Neural cell (in vitro differentiated cells): ENCODE results near the gene SEMA3F. TPM values are rescaled to one million over a fixed set of nuclear protein-coding genes. Genes with fewer than 3 reads are reported as not detected.
A peak's percentile ranks its signal among the peaks of the same experiment; 100 is the strongest.

Experiments
- H2AFZ ChIP-seq: fragments of 200-600, 300-800 bp; sonication (generic), shearing (Covaris generic); 2 replicates; pipeline ENCODE4 v1.6.0; 2014; ENCODE audit warnings: low read depth, mild to moderate bottlenecking, antibody characterized with exemption, low read length, moderate library complexity
- H3F3A ChIP-seq: fragments of 200-600 bp; shearing (Covaris generic); 2 replicates; pipeline ENCODE4 v1.6.1; 2016; ENCODE audit warnings: mild to moderate bottlenecking, moderate library complexity, mixed read lengths, antibody characterized with exemption, low read length; ENCODE audit not compliant: insufficient read depth, poor library complexity, severe bottlenecking
- H3K27ac ChIP-seq: fragments of 200-600, 300-800 bp; sonication (generic), shearing (Covaris generic); 2 replicates; pipeline ENCODE4 v1.5.1; 2014; ENCODE audit warnings: mild to moderate bottlenecking, low read length, moderate library complexity
- H3K27me3 ChIP-seq: fragments of 300-800, 200-600 bp; sonication (generic), shearing (Covaris generic); 2 replicates; pipeline ENCODE4 v1.6.0; 2014; ENCODE audit warnings: mild to moderate bottlenecking, low read depth, low read length, moderate library complexity; ENCODE audit not compliant: insufficient read depth
- H3K36me3 ChIP-seq: fragments of 300-800, 200-600 bp; sonication (generic), shearing (Covaris generic); 2 replicates; pipeline ENCODE4 v1.5.1; 2014; ENCODE audit warnings: mild to moderate bottlenecking, antibody characterized with exemption, low read length, moderate library complexity; ENCODE audit not compliant: insufficient read depth
- H3K4me2 ChIP-seq: fragments of 300-800, 200-600 bp; sonication (generic), shearing (Covaris generic); 2 replicates; pipeline ENCODE4 v1.6.0; 2014; ENCODE audit warnings: mild to moderate bottlenecking, low read length
- H3K4me3 ChIP-seq: fragments of 300-800, 200-600 bp; sonication (generic), shearing (Covaris generic); 2 replicates; pipeline ENCODE4 v1.5.1; 2014; ENCODE audit warnings: mild to moderate bottlenecking, low read length, moderate library complexity
- H3K79me2 ChIP-seq: fragments of 200-600 bp; shearing (Covaris generic); replicated peaks from 2 replicates; pipeline ENCODE4 v1.6.0; 2014; ENCODE audit warnings: mild to moderate bottlenecking, low read length, moderate library complexity; ENCODE audit not compliant: insufficient read depth
- H3K9ac ChIP-seq: fragments of 300-800, 200-600 bp; sonication (generic), shearing (Covaris generic); 2 replicates; pipeline ENCODE4 v1.6.1; 2016; ENCODE audit warnings: mild to moderate bottlenecking, low read length, mixed read lengths
- H3K9me2 ChIP-seq: fragments of 200-600 bp; shearing (Covaris generic); 2 replicates; pipeline ENCODE4 v1.6.1; 2016; ENCODE audit warnings: mild to moderate bottlenecking, low read length, mixed read lengths; ENCODE audit not compliant: insufficient read depth
- H3K9me3 ChIP-seq: fragments of 200-600, 300-800 bp; sonication (generic), shearing (Covaris generic); 2 replicates; pipeline ENCODE4 v1.6.1; 2016; ENCODE audit warnings: mild to moderate bottlenecking, mixed run types, low read length, moderate library complexity, mixed read lengths
- H4K20me1 ChIP-seq: fragments of 200-600 bp; shearing (Covaris generic); 2 replicates; pipeline ENCODE4 v1.6.1; 2016; ENCODE audit warnings: mild to moderate bottlenecking, mixed run types; ENCODE audit not compliant: insufficient read depth
- CTCF ChIP-seq: fragments of 450-650 bp; IDR thresholded peaks from 2 replicates; pipeline ENCODE4 v1.5.1; 2014; ENCODE audit warnings: antibody characterized with exemption, mild to moderate bottlenecking, moderate library complexity; ENCODE audit not compliant: poor library complexity, severe bottlenecking
- EP300 ChIP-seq: fragments of 450-650 bp; conservative IDR thresholded peaks from 2 replicates; pipeline ENCODE4 v1.6.1; 2014; ENCODE audit warnings: antibody characterized with exemption, mild to moderate bottlenecking, moderate library complexity; ENCODE audit not compliant: poor library complexity, severe bottlenecking
- MXI1 ChIP-seq: fragments of 450-650 bp; conservative IDR thresholded peaks from 2 replicates; pipeline ENCODE4 v1.6.1; 2014; ENCODE audit warnings: antibody characterized with exemption, mild to moderate bottlenecking; ENCODE audit not compliant: poor library complexity, severe bottlenecking
- POLR2AphosphoS5 ChIP-seq: IDR thresholded peaks from 2 replicates; pipeline ENCODE4 v1.6.1; 2012
- RAD21 ChIP-seq: fragments of 450-650 bp; conservative IDR thresholded peaks from 2 replicates; pipeline ENCODE4 v1.6.1; 2014; ENCODE audit warnings: antibody characterized with exemption, mild to moderate bottlenecking, moderate library complexity
- REST ChIP-seq: IDR thresholded peaks from 2 replicates; pipeline ENCODE4 v1.6.1; 2012; ENCODE audit warnings: borderline replicate concordance
- SMC3 ChIP-seq: fragments of 450-650 bp; conservative IDR thresholded peaks from 2 replicates; pipeline ENCODE4 v1.6.1; 2014; ENCODE audit warnings: antibody characterized with exemption, mild to moderate bottlenecking, moderate library complexity; ENCODE audit not compliant: poor library complexity
- TAF1 ChIP-seq: IDR thresholded peaks from 2 replicates; pipeline ENCODE4 v1.6.1; 2012; ENCODE audit warnings: low read depth
- polyA plus RNA-seq: library from polyadenylated mRNA; depleted of rRNA; stranded (reverse); fragments of >200 nt; gene quantifications from 2 replicates; pipeline ENCODE4 v1.2.3, GENCODE V29; 2014

The SEMA3F gene
- polyA plus RNA-seq, 1 donor from 2014 or later: 17.0 TPM

GRCh38 chr3:50153782-50154475 lies 1.2 kb upstream of the SEMA3F start:
- H3K4me3 ChIP-seq: peak overlapping the region; percentile 68
- no peaks in the 10 kb centered on the region for H3K9me3 ChIP-seq
- no peak overlapping the region for H2AFZ ChIP-seq
- no peaks in the 10 kb centered on the region for H3F3A ChIP-seq
- no peak overlapping the region for H3K4me2 ChIP-seq
- peaks cover 15% of the 10 kb centered on the region for H3K79me2 ChIP-seq
- H3K27me3 ChIP-seq: no peaks in the 10 kb centered on the region
- no peak for TF ChIP-seq SMC3
- TF ChIP-seq EP300: no peak
- TF ChIP-seq RAD21: no peak
- TF ChIP-seq MXI1: no peak
- no peak for TF ChIP-seq POLR2AphosphoS5
- no peak for TF ChIP-seq TAF1
- TF ChIP-seq CTCF: no peak
- no peaks in the 10 kb centered on the region for H4K20me1 ChIP-seq
- H3K36me3 ChIP-seq: no peaks in the 10 kb centered on the region
- H3K9ac ChIP-seq: peak overlapping the region; percentile 68
- H3K9me2 ChIP-seq: no peaks in the 10 kb centered on the region
- H3K27ac ChIP-seq: no peak overlapping the region

- no peak overlapping the region for H2AFZ ChIP-seq
- H3K27me3 ChIP-seq: no peaks in the 10 kb centered on the region
- peak overlapping the region; percentile 68 for H3K9ac ChIP-seq
- TF ChIP-seq SMC3 (peak; percentile 48), CTCF (peak; percentile 51), EP300 (no peak), MXI1 (no peak), TAF1 (no peak), REST (no peak), RAD21 (peak; percentile 50), POLR2AphosphoS5 (no peak)
- no peaks in the 10 kb centered on the region for H3K36me3 ChIP-seq
- H3K4me2 ChIP-seq: no peak overlapping the region
- peak overlapping the region; percentile 68 for H3K4me3 ChIP-seq
- no peaks in the 10 kb centered on the region for H3K9me2 ChIP-seq
- H3F3A ChIP-seq: no peaks in the 10 kb centered on the region
- no peaks in the 10 kb centered on the region for H4K20me1 ChIP-seq
- peaks cover 15% of the 10 kb centered on the region for H3K79me2 ChIP-seq
- H3K9me3 ChIP-seq: no peaks in the 10 kb centered on the region
- peak overlapping the region; percentile 24 for H3K27ac ChIP-seq
Observed at GRCh38 chr3:50154476-50154839, 666 bp upstream of the SEMA3F start.
